B cell (primary cell): ENCODE data around the gene ARIH2. TPM values are rescaled to one million over a fixed set of nuclear protein-coding genes. Genes with fewer than 3 reads are reported as not detected.

Experiments used
- ATAC-seq: fragments of 200-7000 bp; cut with Tn5 transposase; one replicate; pipeline ENCODE4 v1.10.0; 2021; ENCODE audit warnings: low read depth, mild to moderate bottlenecking, moderate number of reproducible peaks, moderate library complexity
- CTCF ChIA-PET: fragments of 350-600 bp; sonication (Branson Sonifier 250); formaldehyde crosslinking; loops from one replicate; lab custom pipeline; 2021; ENCODE audit warnings: antibody characterized with exemption, inconsistent platforms; lab: Charles Lee
- POLR2A ChIA-PET: fragments of 350-600 bp; sonication (Branson Sonifier 250); formaldehyde crosslinking; loops from one replicate; lab custom pipeline; 2021; ENCODE audit warnings: antibody characterized with exemption; lab: Charles Lee
- DNase-seq: peaks from one replicate; pipeline ENCODE4 v3.0.0; 2013
- H2AFZ ChIP-seq: 2 replicates; pipeline ENCODE4 v1.6.1; 2012; ENCODE audit warnings: mild to moderate bottlenecking, low read depth, low read length; ENCODE audit not compliant: insufficient read depth, poor library complexity, severe bottlenecking
- H3K27ac ChIP-seq, 2 donors: 1 replicate in 1 of 2; 2 replicates in 1 of 2; pipeline ENCODE4 v1.5.1; 2012 to 2013; ENCODE audit warnings: low read length in 2 of 2, mild to moderate bottlenecking in 2 of 2, moderate library complexity in 1 of 2
- H3K27me3 ChIP-seq, 4 experiments: fragments of 200-600 bp in 1 of 4; sonication (generic) in 1 of 4; replicated peaks in 1 of 4; 1 replicate in 2 of 4; 2 replicates in 2 of 4; pipeline versions ENCODE4 v1.6.1 to v1.7.0; 2013 to 2016; ENCODE audit warnings: low read length in 3 of 4, mild to moderate bottlenecking in 2 of 4, mixed read lengths in 1 of 4, moderate library complexity in 1 of 4; ENCODE audit not compliant: insufficient read depth in 4 of 4, control insufficient read depth in 3 of 4; ENCODE audit errors: control extremely low read depth in 1 of 4
- H3K36me3 ChIP-seq, 2 experiments: replicated peaks in 1 of 2; 1 replicate in 1 of 2; 2 replicates in 1 of 2; pipeline versions ENCODE4 v1.6.1 to v1.7.1; 2013; ENCODE audit warnings: low read length in 1 of 2; ENCODE audit not compliant: insufficient read depth in 2 of 2, control insufficient read depth in 1 of 2; ENCODE audit errors: control extremely low read depth in 1 of 2, extremely low read depth in 1 of 2
- H3K4me1 ChIP-seq, 2 donors: fragments of 200-600 bp in 1 of 2; sonication (generic) in 1 of 2; 1 replicate in 1 of 2; 2 replicates in 1 of 2; pipeline versions ENCODE4 v1.5.1 to v1.6.1; 2013 to 2017; ENCODE audit warnings: low read length in 2 of 2; ENCODE audit not compliant: control insufficient read depth in 2 of 2, insufficient read depth in 2 of 2
- H3K4me2 ChIP-seq: replicated peaks from 2 replicates; pipeline ENCODE3; 2012; ENCODE audit warnings: mild to moderate bottlenecking, low read depth, low read length; ENCODE audit not compliant: poor library complexity, severe bottlenecking
- H3K4me3 ChIP-seq, 5 experiments: fragments of 200-600 bp in 1 of 5; sonication (generic) in 1 of 5; 1 replicate in 3 of 5; 2 replicates in 2 of 5; pipeline versions ENCODE4 v1.5.1 to v1.7.0; 2011 to 2016; ENCODE audit warnings: low read length in 4 of 5, mild to moderate bottlenecking in 4 of 5, low read depth in 2 of 5, control low read depth in 1 of 5, moderate library complexity in 1 of 5; ENCODE audit not compliant: insufficient read depth in 1 of 5; ENCODE audit errors: control extremely low read depth in 1 of 5, extremely low read depth in 1 of 5
- H3K79me2 ChIP-seq: fragments of 200-600 bp; sonication (generic); one replicate; pipeline ENCODE4 v1.6.0; 2016; ENCODE audit warnings: low read length; ENCODE audit not compliant: control insufficient read depth, insufficient read depth
- H3K9ac ChIP-seq: fragments of 200-600 bp; sonication (generic); 2 replicates; pipeline ENCODE4 v1.6.1; 2017; ENCODE audit warnings: mild to moderate bottlenecking, low read length, moderate library complexity
- H3K9me3 ChIP-seq, 3 donors: one replicate each; pipeline versions ENCODE4 v1.6.1 to v1.7.1; 2013; ENCODE audit warnings: low read length in 2 of 3; ENCODE audit not compliant: control insufficient read depth in 2 of 3, insufficient read depth in 1 of 3; ENCODE audit errors: control extremely low read depth in 1 of 3
- H4K20me1 ChIP-seq: 2 replicates; pipeline ENCODE4 v1.6.0; 2012; ENCODE audit warnings: mild to moderate bottlenecking, low read length; ENCODE audit not compliant: insufficient read depth, control insufficient read depth, poor library complexity, severe bottlenecking
- H3K27ac Mint-ChIP-seq: one replicate; pipeline ENCODE4 v1.8.0; 2021; ENCODE audit warnings: mixed read lengths
- H3K27me3 Mint-ChIP-seq: one replicate; pipeline ENCODE4 v1.8.0; 2021; ENCODE audit warnings: mixed read lengths
- H3K4me1 Mint-ChIP-seq: one replicate; pipeline ENCODE4 v1.8.0; 2021; ENCODE audit warnings: mixed read lengths
- H3K4me3 Mint-ChIP-seq: one replicate; pipeline ENCODE4 v1.8.0; 2021; ENCODE audit warnings: mixed read lengths
- H3K9me3 Mint-ChIP-seq: one replicate; pipeline ENCODE4 v1.8.0; 2022; ENCODE audit warnings: mixed read lengths; ENCODE audit not compliant: insufficient read depth
- EZH2 ChIP-seq: IDR thresholded peaks from 2 replicates; pipeline ENCODE4 v1.6.1; 2012; ENCODE audit warnings: borderline replicate concordance, low read depth, mild to moderate bottlenecking, moderate library complexity, low read length; ENCODE audit not compliant: insufficient read depth, poor library complexity, severe bottlenecking
- WGBS: methylation state at CpG from one replicate; pipeline ENCODE4 v1.1.5; 2013; ENCODE audit warnings: missing lambda C conversion rate; ENCODE audit not compliant: insufficient coverage; 5-methylcytosine and 5-hydroxymethylcytosine counted together
- intact Hi-C: fragments of 100-400 bp; cut with micrococcal nuclease; formaldehyde crosslinking; loops from one replicate; pipeline ENCODE4 v1.10.0; 2022
- polyA plus RNA-seq: library from polyadenylated mRNA; depleted of rRNA; stranded (reverse); fragments of >200 nt; gene quantifications from 2 replicates; pipeline ENCODE4 v1.2.3, GENCODE V29; 2012
- total RNA-seq, 2 donors: library from RNA; stranded (reverse); fragments of 120-200 nt in 1 of 2; gene quantifications; 1 replicate in 1 of 2; 2 replicates in 1 of 2; pipeline versions ENCODE4 v1.2.3 to v1.2.4, GENCODE V29; 2013 to 2022
- TF ChIP-seq, protein P1 (sequence below): fragments of 200-600 bp; IDR thresholded peaks from one replicate; pipeline ENCODE4 v1.8.0; 2022; ENCODE audit warnings: antibody characterized with exemption, mild to moderate bottlenecking

Gene ARIH2
- total and polyA plus RNA-seq, 2 donors (not counting 1 experiment from before 2014, with no cell fraction given) = 114 to 148 TPM

- H3K79me2 ChIP-seq = peaks cover 100% of the 10 kb centered on the region
- ChIA-PET CTCF (no interaction called here), POLR2A (no interaction called here)
- H3K4me1 ChIP-seq = peaks cover 5 to 11% of the 10 kb centered on the region in 2 donors
- no peaks in the 10 kb centered on the region for H3K27me3 ChIP-seq
- Mint-ChIP-seq H3K27ac (peak overlapping the region; percentile 4), H3K4me3 (no peak overlapping the region), H3K27me3 (no peaks in the 10 kb centered on the region), H3K9me3 (no peaks in the 10 kb centered on the region), H3K4me1 (peaks cover 46% of the 10 kb centered on the region)
- no peak for DNase-seq
- no peak overlapping the region for H3K9ac ChIP-seq
- no peak overlapping the region for H2AFZ ChIP-seq
- H3K4me3 ChIP-seq = no peak overlapping the region
- TF ChIP-seq, protein P1, sequence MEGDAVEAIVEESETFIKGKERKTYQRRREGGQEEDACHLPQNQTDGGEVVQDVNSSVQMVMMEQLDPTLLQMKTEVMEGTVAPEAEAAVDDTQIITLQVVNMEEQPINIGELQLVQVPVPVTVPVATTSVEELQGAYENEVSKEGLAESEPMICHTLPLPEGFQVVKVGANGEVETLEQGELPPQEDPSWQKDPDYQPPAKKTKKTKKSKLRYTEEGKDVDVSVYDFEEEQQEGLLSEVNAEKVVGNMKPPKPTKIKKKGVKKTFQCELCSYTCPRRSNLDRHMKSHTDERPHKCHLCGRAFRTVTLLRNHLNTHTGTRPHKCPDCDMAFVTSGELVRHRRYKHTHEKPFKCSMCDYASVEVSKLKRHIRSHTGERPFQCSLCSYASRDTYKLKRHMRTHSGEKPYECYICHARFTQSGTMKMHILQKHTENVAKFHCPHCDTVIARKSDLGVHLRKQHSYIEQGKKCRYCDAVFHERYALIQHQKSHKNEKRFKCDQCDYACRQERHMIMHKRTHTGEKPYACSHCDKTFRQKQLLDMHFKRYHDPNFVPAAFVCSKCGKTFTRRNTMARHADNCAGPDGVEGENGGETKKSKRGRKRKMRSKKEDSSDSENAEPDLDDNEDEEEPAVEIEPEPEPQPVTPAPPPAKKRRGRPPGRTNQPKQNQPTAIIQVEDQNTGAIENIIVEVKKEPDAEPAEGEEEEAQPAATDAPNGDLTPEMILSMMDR = no peak
- no peak for TF ChIP-seq EZH2
- intact Hi-C loops = no loop called here
- no CpG with 5 or more reads among the region's 1 CpG for WGBS
- ATAC-seq = no peak
- H3K4me2 ChIP-seq = no peak overlapping the region
- H4K20me1 ChIP-seq = peaks cover 79% of the 10 kb centered on the region
- H3K36me3 ChIP-seq = peaks cover 8 to 69% of the 10 kb centered on the region in 2 experiments
- H3K9me3 ChIP-seq = no peaks in the 10 kb centered on the region
- no peak overlapping the region for H3K27ac ChIP-seq
Observed at GRCh38 chr3:48928679-48929078, 10.0 kb downstream of the ARIH2 start.

DNA sequence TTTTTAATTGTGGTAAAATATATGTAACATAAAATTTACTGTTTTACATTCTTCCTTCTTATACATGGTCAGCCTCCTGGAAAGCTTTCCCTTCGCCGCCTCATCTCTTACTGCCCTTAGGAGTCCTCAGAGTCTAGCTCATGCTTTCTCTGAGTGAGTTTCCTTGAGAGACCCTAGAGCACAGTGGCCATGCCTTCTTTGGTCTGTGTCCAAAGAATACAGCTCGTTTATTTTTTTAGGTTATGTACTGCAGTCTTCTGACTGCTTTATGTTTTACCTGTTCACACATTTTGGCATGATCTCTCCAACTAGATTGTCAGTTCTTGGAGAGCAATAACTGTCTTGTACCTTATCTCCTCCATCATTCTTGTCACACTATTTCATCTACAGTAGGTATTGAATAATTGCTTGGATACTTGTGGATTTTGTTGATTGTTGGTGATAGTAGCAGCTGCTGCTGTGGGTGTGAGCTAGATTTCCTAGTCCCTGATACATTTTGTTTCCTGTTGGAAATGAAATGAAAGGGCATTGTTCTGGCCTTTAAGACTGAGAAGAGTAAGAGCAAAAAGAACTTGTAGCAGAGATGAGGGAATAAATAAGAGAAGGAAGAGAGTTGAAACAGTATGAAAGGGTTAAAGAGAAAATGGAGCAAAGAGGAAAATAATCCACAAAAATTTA lies 10.9 kb downstream of the ARIH2 start:
- no peak overlapping the region for H3K4me3 Mint-ChIP-seq
- Histone ChIP-seq H4K20me1 (peaks cover 87% of the 10 kb centered on the region), H3K36me3 (peaks cover 9 to 64% of the 10 kb centered on the region in 2 experiments)

More for the DNA sequence above, 10.9 kb downstream of the ARIH2 start:
- no peak overlapping the region for H2AFZ ChIP-seq
- no peaks in the 10 kb centered on the region for H3K9me3 Mint-ChIP-seq
- 87% methylated on average over 3 of the region's 3 CpGs for WGBS
- H3K27ac ChIP-seq = no peak overlapping the region
- H3K4me1 Mint-ChIP-seq = peaks cover 47% of the 10 kb centered on the region
- peaks cover 100% of the 10 kb centered on the region for H3K79me2 ChIP-seq
- DNase-seq (no peak), ATAC-seq (no peak)
- no peak overlapping the region for H3K9ac ChIP-seq
- intact Hi-C loops = no loop called here
- TF ChIP-seq, protein P1 = no peak
- no peak for TF ChIP-seq EZH2
- H3K4me2 ChIP-seq = no peak overlapping the region
- H3K9me3 ChIP-seq = no peaks in the 10 kb centered on the region
- peaks cover 5 to 11% of the 10 kb centered on the region in 2 donors for H3K4me1 ChIP-seq
- POLR2A ChIA-PET = interaction anchor here (0.7 kb wide), 1 partner anchor 1176 kb away, joined by 6 read pairs; no protein-coding TSS in a partner anchor
- no peak overlapping the region for H3K27ac Mint-ChIP-seq
- no peaks in the 10 kb centered on the region for H3K27me3 ChIP-seq
- no peaks in the 10 kb centered on the region for H3K27me3 Mint-ChIP-seq
- no peak overlapping the region for H3K4me3 ChIP-seq
- CTCF ChIA-PET = interaction anchor here (0.5 to 1.2 kb wide), 3 partner anchors 29 to 32 kb away, joined by 3 to 8 read pairs (median 4); no protein-coding TSS in a partner anchor
